Colonic mucosa (tissue), 4 donors: Measurements from ENCODE around the gene COL20A1. TPM values are rescaled to one million over a fixed set of nuclear protein-coding genes. Genes with fewer than 3 reads are reported as not detected.
A peak's percentile ranks its signal among the peaks of the same experiment; 100 is the strongest.

Source experiments
- DNase-seq: peaks from one replicate; pipeline ENCODE4 v3.0.0-alpha.2; 2020
- H3K27ac ChIP-seq: fragments of 200-600 bp; one replicate; pipeline ENCODE4 v1.8.0; 2021
- H3K27me3 ChIP-seq: fragments of 200-600 bp; one replicate; pipeline ENCODE4 v1.8.0; 2021
- H3K36me3 ChIP-seq: fragments of 200-600 bp; one replicate; pipeline ENCODE4 v1.8.0; 2021
- H3K4me1 ChIP-seq: fragments of 200-600 bp; one replicate; pipeline ENCODE4 v1.8.0; 2021; ENCODE audit warnings: mild to moderate bottlenecking
- H3K4me3 ChIP-seq: fragments of 200-600 bp; one replicate; pipeline ENCODE4 v1.8.0; 2021
- H3K9ac ChIP-seq, 2 donors: one replicate each; pipeline ENCODE4 v1.7.0; 2013; ENCODE audit warnings: control low read depth in 2 of 2, low read depth in 2 of 2, low read length in 2 of 2
- H3K9me3 ChIP-seq: fragments of 200-600 bp; one replicate; pipeline ENCODE4 v1.8.0; 2021
- intact Hi-C: fragments of 100-400 bp; cut with DNase I; formaldehyde crosslinking; loops from one replicate; pipeline ENCODE4 v1.14.1; 2022
- total RNA-seq, 2 donors: library from RNA; stranded (reverse); fragmentation: NEBNext Ultra II Directional in 1 of 2; extraction: Animal tissue kit (Norgen Biotek cat#: 25700) in 1 of 2; gene quantifications; one replicate each; pipeline ENCODE4 v1.2.1, GENCODE V29; 2021
- TF ChIP-seq, protein P1 (sequence below): fragments of 200-600 bp; IDR thresholded peaks from one replicate; pipeline ENCODE4 v1.8.0; 2022; ENCODE audit warnings: antibody characterized with exemption, mild to moderate bottlenecking
- donor health status: healthy.
- donor health status: DM: no; HTN: no; CAD: no.
- donor health status: DM: no; HTN: no; CAD: no.

Gene COL20A1
- total RNA-seq, 2 donors from 2014 or later: not detected

DNA sequence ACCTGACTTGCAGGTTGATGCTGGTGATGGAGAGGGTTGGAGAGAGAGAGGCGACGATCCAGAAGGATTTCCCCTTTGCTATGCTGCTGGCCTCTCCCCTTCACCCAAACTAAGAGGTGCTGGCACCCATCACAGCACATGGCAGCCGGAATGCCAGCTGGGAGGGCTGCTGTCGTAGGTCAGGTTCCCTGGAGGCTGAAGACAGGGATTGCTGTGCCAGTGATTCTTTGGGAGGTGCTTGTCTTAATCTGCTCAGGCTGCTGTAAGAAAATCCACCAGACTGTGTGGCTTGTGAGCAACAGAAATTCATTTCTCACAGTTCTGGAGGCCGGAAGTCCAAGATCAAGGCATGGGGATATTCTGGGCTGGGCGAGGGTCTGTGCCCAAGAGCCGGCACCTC, 24.7 kb upstream of the COL20A1 start:
- no peak for DNase-seq
- Histone ChIP-seq H3K4me3 (no peak overlapping the region), H3K27me3 (no peaks in the 10 kb centered on the region), H3K4me1 (no peaks in the 10 kb centered on the region), H3K9ac (no peak overlapping the region), H3K36me3 (no peaks in the 10 kb centered on the region), H3K9me3 (no peaks in the 10 kb centered on the region), H3K27ac (no peak overlapping the region)
- TF ChIP-seq, protein P1, sequence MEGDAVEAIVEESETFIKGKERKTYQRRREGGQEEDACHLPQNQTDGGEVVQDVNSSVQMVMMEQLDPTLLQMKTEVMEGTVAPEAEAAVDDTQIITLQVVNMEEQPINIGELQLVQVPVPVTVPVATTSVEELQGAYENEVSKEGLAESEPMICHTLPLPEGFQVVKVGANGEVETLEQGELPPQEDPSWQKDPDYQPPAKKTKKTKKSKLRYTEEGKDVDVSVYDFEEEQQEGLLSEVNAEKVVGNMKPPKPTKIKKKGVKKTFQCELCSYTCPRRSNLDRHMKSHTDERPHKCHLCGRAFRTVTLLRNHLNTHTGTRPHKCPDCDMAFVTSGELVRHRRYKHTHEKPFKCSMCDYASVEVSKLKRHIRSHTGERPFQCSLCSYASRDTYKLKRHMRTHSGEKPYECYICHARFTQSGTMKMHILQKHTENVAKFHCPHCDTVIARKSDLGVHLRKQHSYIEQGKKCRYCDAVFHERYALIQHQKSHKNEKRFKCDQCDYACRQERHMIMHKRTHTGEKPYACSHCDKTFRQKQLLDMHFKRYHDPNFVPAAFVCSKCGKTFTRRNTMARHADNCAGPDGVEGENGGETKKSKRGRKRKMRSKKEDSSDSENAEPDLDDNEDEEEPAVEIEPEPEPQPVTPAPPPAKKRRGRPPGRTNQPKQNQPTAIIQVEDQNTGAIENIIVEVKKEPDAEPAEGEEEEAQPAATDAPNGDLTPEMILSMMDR: no peak
- intact Hi-C loops: no loop called here

DNA sequence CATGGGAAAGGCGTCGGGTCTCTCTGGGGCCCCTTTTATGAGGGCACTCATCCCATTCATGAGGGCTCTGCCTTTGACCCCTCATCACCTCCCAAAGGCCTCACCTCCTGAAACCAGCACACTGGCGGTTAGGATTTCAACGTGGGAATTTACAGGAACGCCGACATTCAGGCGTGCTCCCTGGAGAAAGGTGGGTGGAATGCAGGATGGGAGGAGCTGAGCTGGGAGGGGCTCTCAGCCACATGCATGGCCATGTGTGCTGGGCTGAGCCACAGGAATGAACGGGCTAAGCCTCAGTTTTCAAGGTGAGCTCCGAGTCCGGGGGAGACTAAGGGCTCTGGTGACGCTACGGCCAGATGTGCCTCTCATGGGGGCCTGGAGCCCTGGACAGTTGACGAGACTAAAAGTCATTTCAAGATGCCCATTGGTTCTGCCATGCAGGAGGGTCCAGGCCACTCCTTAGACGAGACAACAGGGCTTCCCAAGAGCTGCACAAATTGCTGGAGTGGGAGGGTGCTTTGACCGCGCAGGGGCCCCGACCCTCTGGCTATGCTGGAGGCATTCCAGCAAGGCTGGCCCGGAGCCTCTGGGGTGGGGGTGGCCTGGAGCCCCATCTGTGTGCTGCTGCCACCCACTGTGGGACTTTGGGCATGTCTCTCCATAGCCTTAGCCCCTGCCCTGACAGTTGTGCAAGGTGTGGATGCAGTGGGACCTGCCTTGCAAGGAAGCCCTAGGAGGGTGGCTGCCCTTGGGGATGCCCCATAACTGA, 24.1 kb upstream of the COL20A1 start:
- Histone ChIP-seq H3K27ac (no peak overlapping the region), H3K27me3 (no peaks in the 10 kb centered on the region), H3K9me3 (no peaks in the 10 kb centered on the region), H3K9ac (no peak overlapping the region), H3K36me3 (no peaks in the 10 kb centered on the region), H3K4me3 (no peak overlapping the region), H3K4me1 (peaks cover 1% of the 10 kb centered on the region)
- no peak for DNase-seq
- TF ChIP-seq, protein P1: no peak
- intact Hi-C loops: no loop called here

DNA sequence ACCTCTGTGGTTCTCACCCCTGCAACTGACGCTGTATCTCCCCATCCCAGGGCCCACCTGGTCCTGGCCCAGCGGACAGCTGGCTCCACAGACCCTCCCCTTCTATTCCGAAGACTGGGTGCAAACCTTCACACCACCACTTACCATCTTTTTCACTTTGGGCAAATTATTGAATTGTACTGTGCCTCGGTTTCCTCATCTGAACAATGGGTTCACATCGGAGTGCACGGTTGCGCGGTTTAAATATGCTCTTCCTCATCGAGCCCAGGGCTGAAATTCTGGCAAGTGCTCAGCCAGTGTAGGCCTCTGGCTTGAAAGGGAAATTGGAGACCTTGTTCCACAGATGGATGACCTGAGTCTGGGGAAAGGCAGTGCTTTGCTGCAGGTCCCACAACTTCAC, 23.3 kb upstream of the COL20A1 start:
- TF ChIP-seq, protein P1: no peak
- Histone ChIP-seq H3K36me3 (no peaks in the 10 kb centered on the region), H3K4me1 (peaks cover 9% of the 10 kb centered on the region), H3K27me3 (no peaks in the 10 kb centered on the region), H3K9ac (no peak overlapping the region), H3K27ac (no peak overlapping the region), H3K4me3 (no peak overlapping the region), H3K9me3 (no peaks in the 10 kb centered on the region)
- intact Hi-C loops: no loop called here
- DNase-seq: no peak

DNA sequence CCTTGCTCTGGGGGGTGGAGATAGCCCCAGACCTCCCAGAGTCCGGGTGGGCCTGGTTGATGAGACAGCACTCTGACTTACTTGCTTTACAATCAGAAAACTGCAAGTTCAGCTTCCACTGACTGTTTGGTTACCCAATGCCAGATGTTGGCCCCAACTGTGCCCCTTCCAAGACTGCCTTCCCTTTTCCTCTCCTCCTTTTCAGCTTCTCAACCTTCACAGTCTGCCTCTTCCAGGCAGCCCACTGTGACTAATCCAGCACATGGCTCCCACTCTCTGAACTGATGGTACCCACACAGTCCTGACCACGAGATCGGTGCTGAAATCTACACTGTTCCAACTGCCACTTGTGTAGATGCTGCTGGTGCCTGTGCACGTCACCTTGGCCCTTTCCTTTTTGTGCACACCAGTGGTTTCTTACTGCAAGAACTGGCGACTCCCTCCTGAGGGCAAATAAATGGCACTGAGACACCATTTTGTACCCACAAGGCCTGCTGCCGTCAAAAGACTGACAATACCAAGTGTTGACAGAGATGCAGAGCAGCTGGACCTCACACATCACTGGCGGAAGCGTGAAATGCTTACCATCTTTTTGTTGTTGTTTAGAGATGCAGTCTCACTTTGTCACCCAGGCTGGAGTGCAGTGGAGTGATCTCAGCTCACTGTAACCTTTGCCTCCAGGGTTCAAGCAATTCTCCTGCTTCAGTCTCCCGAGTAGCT, 22.2 kb upstream of the COL20A1 start:
- Histone ChIP-seq H3K27ac (no peak overlapping the region), H3K9ac (no peak overlapping the region), H3K27me3 (no peaks in the 10 kb centered on the region), H3K9me3 (no peaks in the 10 kb centered on the region), H3K4me1 (peaks cover 9% of the 10 kb centered on the region), H3K4me3 (no peak overlapping the region), H3K36me3 (no peaks in the 10 kb centered on the region)
- intact Hi-C loops: no loop called here
- DNase-seq: no peak
- TF ChIP-seq, protein P1: no peak

DNA sequence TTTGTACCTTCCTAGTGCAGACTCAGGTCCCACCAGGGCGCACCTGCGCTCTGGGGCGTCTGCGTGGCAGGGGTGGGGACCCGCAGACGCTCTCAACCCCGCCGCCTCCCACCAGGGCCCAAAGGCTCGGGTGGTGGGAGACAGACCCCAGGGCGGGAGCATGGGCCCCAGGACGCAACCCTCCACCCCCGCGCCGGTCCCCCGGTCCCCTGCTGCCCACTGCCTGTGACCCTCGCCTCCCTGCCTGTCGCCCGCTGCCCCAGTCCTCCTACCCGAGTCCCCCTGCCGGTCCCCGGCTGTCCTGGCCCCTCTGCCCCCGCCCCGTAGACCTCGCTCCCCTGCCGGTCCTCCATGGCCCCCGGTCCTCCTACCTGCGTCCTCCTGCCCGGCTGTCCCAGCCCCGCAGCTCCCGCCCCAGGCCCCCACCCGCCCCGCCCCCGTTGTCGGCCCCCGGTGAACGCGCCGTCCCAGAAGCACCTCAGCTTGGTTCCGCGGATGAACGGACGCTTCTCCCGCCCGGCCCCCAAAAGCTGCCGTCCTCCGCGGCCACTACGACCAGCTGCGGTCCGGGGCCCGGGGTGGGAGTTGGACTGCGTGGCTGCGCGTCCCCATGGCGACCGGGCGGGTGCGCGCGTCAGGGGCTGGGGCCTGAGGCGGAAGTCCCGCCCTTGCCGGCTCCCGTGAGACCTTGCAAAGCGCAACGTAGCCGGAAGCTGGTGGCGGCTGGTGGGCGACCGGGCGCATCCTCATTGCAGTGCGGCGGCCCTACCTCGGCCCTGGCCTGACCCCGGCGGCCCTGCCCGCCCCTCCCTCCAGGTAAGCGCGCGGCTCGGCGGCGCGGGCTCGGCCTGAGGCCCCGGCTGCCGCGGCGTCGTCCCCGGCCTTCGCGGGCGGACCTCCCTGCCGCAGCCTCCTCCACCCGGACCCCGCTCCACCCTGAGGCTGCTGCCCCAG, 20.6 kb upstream of the COL20A1 start, which contains the start of gene ARFGAP1:
Gene ARFGAP1, plus strand, starts transcription at position 709 of the 954 bp plus-strand sequence. CDS start 2,768 bp downstream, outside the sequence.
- DNase-seq: peak; percentile 89
- no peaks in the 10 kb centered on the region for H3K9me3 ChIP-seq
- intact Hi-C loops: no loop called here
- no peaks in the 10 kb centered on the region for H3K27me3 ChIP-seq
- H3K27ac ChIP-seq: peak within 1 kb of the TSS; percentile 50
- H3K4me3 ChIP-seq: peak within 1 kb of the TSS; percentile 92
- peak within 1 kb of the TSS; percentile 81 to 93 for H3K9ac ChIP-seq
- TF ChIP-seq, protein P1: no peak
- peaks cover 9% of the 10 kb centered on the region for H3K4me1 ChIP-seq
- H3K36me3 ChIP-seq: no peaks in the 10 kb centered on the region
